MM.1S (cell line): ENCODE data around the gene MID1.

Source experiments
- DNase-seq: peaks from one replicate; pipeline ENCODE4 v3.0.0-alpha.2; 2015
- H2AFZ ChIP-seq: fragments of 300-600 bp; sonication (generic); 2 replicates; pipeline ENCODE4 v1.6.0; 2016; ENCODE audit warnings: antibody characterized with exemption, low read length
- H3F3A ChIP-seq: fragments of 300-600 bp; sonication (generic); 2 replicates; pipeline ENCODE4 v1.6.1; 2016; ENCODE audit warnings: mild to moderate bottlenecking, antibody characterized with exemption, low read length, moderate library complexity, mixed read lengths; ENCODE audit not compliant: insufficient read depth
- H3K27ac ChIP-seq: fragments of 300-600 bp; sonication (generic); 2 replicates; pipeline ENCODE4 v1.5.1; 2016; ENCODE audit warnings: mild to moderate bottlenecking, low read length
- H3K27me3 ChIP-seq: fragments of 300-600 bp; sonication (generic); replicated peaks from 2 replicates; pipeline ENCODE4 v1.6.0; 2016; ENCODE audit warnings: low read length; ENCODE audit not compliant: insufficient read depth
- H3K36me3 ChIP-seq: fragments of 300-600 bp; sonication (generic); replicated peaks from 2 replicates; pipeline ENCODE4 v1.6.1; 2016; ENCODE audit warnings: mild to moderate bottlenecking, low read length, mixed read lengths; ENCODE audit not compliant: insufficient read depth
- H3K4me1 ChIP-seq: fragments of 300-600 bp; sonication (generic); 2 replicates; pipeline ENCODE4 v1.6.1; 2016; ENCODE audit warnings: low read length, mixed read lengths
- H3K4me2 ChIP-seq: fragments of 300-600 bp; sonication (generic); 2 replicates; pipeline ENCODE4 v1.6.0; 2016; ENCODE audit warnings: low read depth, low read length
- H3K4me3 ChIP-seq: fragments of 300-600 bp; sonication (generic); 2 replicates; pipeline ENCODE4 v1.5.1; 2016; ENCODE audit warnings: low read length, mixed read lengths
- H3K79me2 ChIP-seq: fragments of 300-600 bp; sonication (generic); 2 replicates; pipeline ENCODE4 v1.6.1; 2016; ENCODE audit warnings: mixed run types, low read length, mixed read lengths
- H3K9ac ChIP-seq: fragments of 300-600 bp; sonication (generic); 2 replicates; pipeline ENCODE4 v1.6.1; 2016; ENCODE audit warnings: low read length, mixed read lengths
- H3K9me2 ChIP-seq: fragments of 300-600 bp; sonication (generic); replicated peaks from 2 replicates; pipeline ENCODE4 v1.6.1; 2016; ENCODE audit warnings: mild to moderate bottlenecking, low read length, mixed read lengths; ENCODE audit not compliant: insufficient read depth
- H3K9me3 ChIP-seq: fragments of 300-600 bp; sonication (generic); replicated peaks from 2 replicates; pipeline ENCODE4 v1.6.1; 2016; ENCODE audit warnings: mild to moderate bottlenecking, low read length, mixed read lengths; ENCODE audit not compliant: insufficient read depth
- H4K20me1 ChIP-seq: fragments of 300-600 bp; sonication (generic); 2 replicates; pipeline ENCODE4 v1.6.1; 2016; ENCODE audit warnings: mild to moderate bottlenecking, low read length, moderate library complexity, mixed read lengths; ENCODE audit not compliant: insufficient read depth
- EZH2 ChIP-seq: fragments of 300-600 bp; sonication (generic); optimal IDR thresholded peaks from 2 replicates; pipeline ENCODE3; 2017; ENCODE audit warnings: low read depth, mild to moderate bottlenecking, antibody characterized with exemption, low read length, mixed read lengths
- EZH2phosphoT487 ChIP-seq: fragments of 300-600 bp; sonication (generic); IDR thresholded peaks from 2 replicates; pipeline ENCODE4 v1.6.1; 2018; ENCODE audit warnings: antibody characterized with exemption, low read length
- TF ChIP-seq, protein P1 (sequence below): fragments of 300-600 bp; sonication (generic); IDR thresholded peaks from 2 replicates; pipeline ENCODE4 v1.5.1; 2016; ENCODE audit warnings: antibody characterized with exemption, low read length, mixed read lengths

MID1 gene

DNA sequence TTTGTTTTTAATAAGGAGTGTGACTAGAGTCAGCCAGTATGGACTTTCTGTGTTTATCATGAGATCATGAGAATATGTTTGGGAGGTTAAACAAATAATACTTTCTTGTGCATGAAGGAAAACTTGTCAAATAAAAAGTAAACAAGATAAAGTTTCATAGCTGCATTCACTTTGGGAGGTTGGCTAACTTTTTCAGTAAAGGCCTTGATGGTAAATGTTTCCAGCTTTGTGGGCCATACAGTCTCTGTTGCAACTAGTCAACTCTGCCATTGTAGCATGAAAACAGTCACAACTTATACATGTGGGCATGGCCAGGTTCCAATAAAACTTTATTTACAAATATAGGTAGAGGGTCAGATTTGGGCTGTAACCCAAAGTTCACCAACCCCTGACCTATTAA is 150.4 kb downstream of the MID1 start:
- no peak overlapping the region for H3K4me2 ChIP-seq
- H3K9me2 ChIP-seq: no peaks in the 10 kb centered on the region
- no peaks in the 10 kb centered on the region for H3K9me3 ChIP-seq
- no peaks in the 10 kb centered on the region for H4K20me1 ChIP-seq
- TF ChIP-seq, protein P1, sequence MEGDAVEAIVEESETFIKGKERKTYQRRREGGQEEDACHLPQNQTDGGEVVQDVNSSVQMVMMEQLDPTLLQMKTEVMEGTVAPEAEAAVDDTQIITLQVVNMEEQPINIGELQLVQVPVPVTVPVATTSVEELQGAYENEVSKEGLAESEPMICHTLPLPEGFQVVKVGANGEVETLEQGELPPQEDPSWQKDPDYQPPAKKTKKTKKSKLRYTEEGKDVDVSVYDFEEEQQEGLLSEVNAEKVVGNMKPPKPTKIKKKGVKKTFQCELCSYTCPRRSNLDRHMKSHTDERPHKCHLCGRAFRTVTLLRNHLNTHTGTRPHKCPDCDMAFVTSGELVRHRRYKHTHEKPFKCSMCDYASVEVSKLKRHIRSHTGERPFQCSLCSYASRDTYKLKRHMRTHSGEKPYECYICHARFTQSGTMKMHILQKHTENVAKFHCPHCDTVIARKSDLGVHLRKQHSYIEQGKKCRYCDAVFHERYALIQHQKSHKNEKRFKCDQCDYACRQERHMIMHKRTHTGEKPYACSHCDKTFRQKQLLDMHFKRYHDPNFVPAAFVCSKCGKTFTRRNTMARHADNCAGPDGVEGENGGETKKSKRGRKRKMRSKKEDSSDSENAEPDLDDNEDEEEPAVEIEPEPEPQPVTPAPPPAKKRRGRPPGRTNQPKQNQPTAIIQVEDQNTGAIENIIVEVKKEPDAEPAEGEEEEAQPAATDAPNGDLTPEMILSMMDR: no peak
- TF ChIP-seq EZH2phosphoT487: no peak
- TF ChIP-seq EZH2: no peak
- no peaks in the 10 kb centered on the region for H3K36me3 ChIP-seq
- H3K9ac ChIP-seq: no peak overlapping the region
- no peak overlapping the region for H3K4me3 ChIP-seq
- H3K79me2 ChIP-seq: no peaks in the 10 kb centered on the region
- no peak overlapping the region for H3K27ac ChIP-seq
- H3K4me1 ChIP-seq: no peaks in the 10 kb centered on the region
- H3K27me3 ChIP-seq: no peaks in the 10 kb centered on the region
- H2AFZ ChIP-seq: no peak overlapping the region
- DNase-seq: no peak
- H3F3A ChIP-seq: no peaks in the 10 kb centered on the region

DNA sequence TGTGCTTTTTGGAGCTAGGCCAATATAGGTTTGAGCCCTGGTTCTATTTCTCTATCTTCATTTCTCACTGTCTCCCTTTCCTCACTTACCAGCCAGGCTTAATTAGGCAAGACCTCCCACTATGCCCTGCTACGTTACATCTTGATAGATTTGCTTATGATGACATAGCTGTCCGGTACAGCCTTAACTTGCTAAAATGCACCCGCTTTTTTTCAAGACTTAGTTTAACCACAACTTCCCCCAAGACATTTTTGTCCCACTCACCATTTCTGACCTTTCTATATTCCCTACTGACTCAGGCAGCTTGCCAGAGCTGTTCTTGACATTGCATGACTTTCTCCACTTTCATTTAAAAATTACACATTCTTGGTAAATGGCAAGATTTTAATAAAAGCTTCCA is 152.6 kb downstream of the MID1 start:
- no peaks in the 10 kb centered on the region for H4K20me1 ChIP-seq
- no peaks in the 10 kb centered on the region for H3K36me3 ChIP-seq
- no peak overlapping the region for H3K4me3 ChIP-seq
- no peaks in the 10 kb centered on the region for H3F3A ChIP-seq
- H3K27me3 ChIP-seq: no peaks in the 10 kb centered on the region
- H3K27ac ChIP-seq: no peak overlapping the region
- no peaks in the 10 kb centered on the region for H3K9me3 ChIP-seq
- no peak for DNase-seq
- H3K9me2 ChIP-seq: no peaks in the 10 kb centered on the region
- H2AFZ ChIP-seq: no peak overlapping the region
- no peak overlapping the region for H3K4me2 ChIP-seq
- no peaks in the 10 kb centered on the region for H3K4me1 ChIP-seq
- no peak overlapping the region for H3K9ac ChIP-seq
- H3K79me2 ChIP-seq: no peaks in the 10 kb centered on the region
- TF ChIP-seq EZH2: no peak
- TF ChIP-seq, protein P1: no peak
- no peak for TF ChIP-seq EZH2phosphoT487

DNA sequence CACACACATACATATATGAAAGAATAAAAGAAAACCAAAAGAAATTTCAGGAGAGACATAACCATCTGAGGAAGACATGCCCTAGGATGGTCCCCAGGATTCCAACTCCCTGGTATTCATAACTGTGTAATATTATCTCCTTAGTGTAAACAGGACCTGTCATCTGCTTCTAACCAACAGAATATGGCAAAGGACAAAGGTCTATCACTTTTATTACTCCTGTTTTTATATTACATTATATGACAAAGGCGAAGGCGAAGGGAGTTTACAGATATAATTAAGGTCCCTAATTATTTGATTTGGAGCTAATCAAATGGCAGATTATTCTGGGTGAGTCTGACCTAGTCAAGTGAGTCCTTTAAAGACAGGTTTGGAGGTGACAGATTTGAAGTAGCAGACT is 155.1 kb downstream of the MID1 start:
- no peaks in the 10 kb centered on the region for H3K79me2 ChIP-seq
- no peak overlapping the region for H3K4me2 ChIP-seq
- H2AFZ ChIP-seq: no peak overlapping the region
- H3F3A ChIP-seq: no peaks in the 10 kb centered on the region
- DNase-seq: no peak
- no peaks in the 10 kb centered on the region for H3K4me1 ChIP-seq
- H3K4me3 ChIP-seq: no peak overlapping the region
- no peak overlapping the region for H3K9ac ChIP-seq
- H3K9me3 ChIP-seq: no peaks in the 10 kb centered on the region
- no peaks in the 10 kb centered on the region for H4K20me1 ChIP-seq
- no peaks in the 10 kb centered on the region for H3K9me2 ChIP-seq
- H3K36me3 ChIP-seq: no peaks in the 10 kb centered on the region
- no peak overlapping the region for H3K27ac ChIP-seq
- TF ChIP-seq EZH2phosphoT487 (no peak), EZH2 (no peak)
- TF ChIP-seq, protein P1: no peak
- H3K27me3 ChIP-seq: no peaks in the 10 kb centered on the region
